ELF-1 (cell line): Measurements from ENCODE around the gene MALAT1.
A peak's percentile ranks its signal among the peaks of the same experiment; 100 is the strongest.

Source experiments
- DNase-seq: peaks from one replicate; pipeline ENCODE4 v3.0.0-alpha.2; 2016; ENCODE audit warnings: low read depth, low spot score

Gene MALAT1

DNA sequence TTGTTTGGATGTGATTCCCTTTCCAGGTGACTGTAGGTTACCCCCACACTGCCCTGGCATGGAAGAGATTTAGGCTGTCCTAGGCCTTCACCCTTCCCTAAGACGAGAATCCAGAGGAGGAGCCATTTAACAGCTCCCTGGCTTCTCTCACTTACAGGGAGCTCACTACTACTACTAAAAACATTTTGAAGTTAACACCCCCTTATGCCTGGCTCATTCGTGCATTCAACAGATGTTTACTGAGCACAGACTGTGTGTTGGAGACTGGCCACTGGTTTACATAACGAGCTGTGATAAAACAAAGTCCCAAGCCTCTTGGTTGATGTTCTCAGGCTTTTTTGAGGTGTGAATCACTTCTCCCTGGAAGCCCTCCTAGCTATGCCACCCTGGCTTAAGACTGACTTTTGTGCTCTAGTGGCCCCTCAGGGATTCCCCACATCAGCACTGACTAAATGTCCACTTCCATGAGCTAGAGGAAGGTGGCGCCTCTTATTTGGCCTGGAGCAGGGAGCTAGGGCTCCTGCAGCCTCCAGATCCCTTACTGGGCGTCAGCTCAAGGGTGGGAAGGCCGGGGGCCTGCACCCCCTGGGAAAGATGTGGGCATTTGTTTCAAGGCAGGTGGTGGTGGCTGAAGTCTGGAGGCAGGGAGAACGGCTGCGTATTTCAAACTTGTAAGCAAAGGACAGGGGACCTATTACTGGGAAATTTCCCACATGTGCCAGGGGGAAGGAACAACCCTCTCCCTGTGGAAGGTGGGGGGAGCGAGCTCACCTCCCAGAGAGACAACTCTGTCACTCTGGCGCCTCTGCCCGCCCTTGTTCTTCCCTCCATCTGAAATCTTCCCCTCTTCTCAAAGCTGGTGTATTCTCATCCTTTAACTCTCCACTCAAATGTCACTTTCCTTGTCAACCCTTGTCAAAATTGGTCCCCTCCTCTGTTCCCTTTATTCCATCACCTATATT, 19.4 kb upstream of the MALAT1 start:
- DNase-seq = peak; percentile 81

DNA sequence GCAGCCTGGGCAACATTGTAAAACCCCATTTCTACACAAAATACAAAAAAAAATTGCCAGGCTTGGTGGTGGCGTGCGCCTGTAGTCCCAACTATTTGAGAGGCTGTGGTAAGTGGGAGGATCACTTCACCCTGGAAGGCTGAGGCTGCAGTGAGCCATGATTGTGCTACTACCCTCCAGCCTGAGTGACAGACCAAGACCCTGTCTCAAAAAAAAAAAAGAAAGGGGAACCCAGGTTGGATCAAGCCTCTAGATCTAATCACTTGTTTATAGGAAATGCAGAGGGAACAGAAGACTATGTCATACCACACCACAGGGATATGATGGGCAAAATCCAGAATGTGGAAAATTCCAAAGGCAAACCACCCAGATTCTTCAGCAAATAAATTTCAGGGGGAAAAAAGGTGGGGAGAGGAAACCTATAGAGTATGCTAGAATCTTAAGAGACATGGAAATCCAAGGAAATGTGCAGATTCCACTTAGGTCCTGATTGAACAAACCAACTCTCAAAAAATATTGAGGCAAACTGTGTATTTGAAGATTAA, 16.5 kb upstream of the MALAT1 start:
- DNase-seq = no peak

DNA sequence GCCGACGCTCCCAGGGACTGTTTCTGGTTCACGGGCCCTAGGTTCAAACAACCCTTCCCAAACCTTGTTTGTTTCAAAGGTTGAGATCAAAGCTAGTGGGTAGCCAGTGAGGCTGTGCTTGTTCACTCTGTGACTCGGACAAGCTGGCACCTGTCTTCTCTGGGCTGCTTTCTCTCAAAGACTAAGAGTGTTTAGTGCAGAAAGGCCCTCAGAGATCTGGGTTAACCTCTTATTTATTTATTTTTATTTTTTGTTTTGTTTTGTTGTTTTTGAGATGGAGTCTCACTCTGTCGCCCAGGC, 13.0 kb upstream of the MALAT1 start:
- no peak for DNase-seq

DNA sequence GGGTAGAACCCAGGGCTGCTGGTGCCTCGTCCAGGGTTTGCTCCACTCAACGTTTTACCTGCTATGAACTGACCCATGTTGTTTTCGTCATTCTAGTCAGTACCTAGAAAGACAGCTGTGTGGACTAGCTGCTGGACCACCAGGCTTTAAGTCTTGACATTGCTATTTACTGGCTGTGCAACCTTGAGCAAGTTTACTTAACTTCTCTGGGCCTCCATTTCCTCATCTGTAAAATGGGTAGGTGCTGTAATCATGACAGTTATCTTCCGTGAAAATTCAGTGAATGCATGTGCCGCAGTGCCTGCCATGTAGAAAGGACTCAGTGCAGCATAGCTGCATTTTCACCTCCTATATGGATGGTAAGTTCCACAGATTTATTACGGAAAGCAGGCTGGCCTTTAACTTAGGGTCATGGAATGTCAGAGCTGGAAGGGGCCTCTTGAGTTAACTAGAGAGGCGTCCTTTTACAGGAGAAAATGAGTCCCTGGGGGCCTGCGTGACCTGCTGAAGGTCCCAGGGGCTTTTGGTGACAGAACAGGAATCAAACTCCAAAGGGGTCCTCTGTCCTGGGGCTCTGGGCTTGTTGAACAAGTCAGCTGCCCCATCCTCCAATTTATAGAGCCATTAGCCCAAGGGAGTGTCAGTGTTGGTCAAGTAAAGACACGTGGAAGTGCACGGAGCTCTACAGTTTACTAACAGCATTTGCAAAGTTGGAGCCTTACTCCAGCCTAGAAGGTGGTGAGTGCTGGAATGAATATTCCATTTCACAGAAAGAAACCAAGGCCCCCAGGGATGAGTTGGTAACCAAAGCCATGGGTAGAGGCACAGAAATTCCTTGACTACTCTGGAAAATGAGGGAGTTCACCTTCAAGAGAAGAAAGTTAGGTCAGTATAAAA, 12.0 kb upstream of the MALAT1 start:
- DNase-seq = peak; percentile 64

DNA sequence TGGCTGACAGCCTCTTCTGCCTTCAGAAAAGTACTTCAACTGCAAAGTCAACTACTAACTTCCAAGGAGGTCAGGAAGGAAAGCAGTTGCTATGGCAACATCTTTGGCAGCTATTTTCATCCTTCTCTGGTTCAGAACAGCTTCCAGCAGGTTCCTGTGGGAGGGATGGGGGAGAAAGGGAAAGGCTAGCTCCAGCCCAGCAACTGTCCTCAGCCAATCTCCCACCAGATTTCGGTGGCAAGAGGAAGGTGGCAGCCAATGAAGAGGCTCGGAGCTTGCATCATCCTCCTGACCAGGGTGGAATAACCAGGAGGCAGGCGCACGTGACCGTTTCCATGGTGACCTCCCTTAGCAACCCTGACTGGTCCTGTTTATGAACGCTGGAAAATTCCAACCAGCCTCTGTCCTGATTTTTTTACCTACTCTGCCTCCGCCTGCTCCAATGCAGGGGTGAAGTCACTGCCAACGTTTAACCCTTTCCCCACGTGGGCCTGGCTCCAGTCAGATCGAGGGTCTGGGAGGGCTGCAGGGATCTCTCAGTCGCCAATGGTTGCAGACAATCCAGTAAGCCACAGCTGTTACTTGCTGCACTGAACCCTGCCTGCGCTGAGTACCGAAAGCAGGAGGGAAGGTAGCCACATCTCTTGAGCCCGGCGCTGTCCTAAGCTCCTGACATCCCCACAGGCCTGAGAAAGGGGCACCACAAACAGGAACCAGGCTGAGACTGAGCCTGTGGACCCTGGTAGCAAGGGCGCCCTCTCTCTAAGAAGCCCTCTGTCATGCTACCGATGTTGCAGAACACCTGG, 11.2 kb upstream of the MALAT1 start:
- peak; percentile 100 for DNase-seq

DNA sequence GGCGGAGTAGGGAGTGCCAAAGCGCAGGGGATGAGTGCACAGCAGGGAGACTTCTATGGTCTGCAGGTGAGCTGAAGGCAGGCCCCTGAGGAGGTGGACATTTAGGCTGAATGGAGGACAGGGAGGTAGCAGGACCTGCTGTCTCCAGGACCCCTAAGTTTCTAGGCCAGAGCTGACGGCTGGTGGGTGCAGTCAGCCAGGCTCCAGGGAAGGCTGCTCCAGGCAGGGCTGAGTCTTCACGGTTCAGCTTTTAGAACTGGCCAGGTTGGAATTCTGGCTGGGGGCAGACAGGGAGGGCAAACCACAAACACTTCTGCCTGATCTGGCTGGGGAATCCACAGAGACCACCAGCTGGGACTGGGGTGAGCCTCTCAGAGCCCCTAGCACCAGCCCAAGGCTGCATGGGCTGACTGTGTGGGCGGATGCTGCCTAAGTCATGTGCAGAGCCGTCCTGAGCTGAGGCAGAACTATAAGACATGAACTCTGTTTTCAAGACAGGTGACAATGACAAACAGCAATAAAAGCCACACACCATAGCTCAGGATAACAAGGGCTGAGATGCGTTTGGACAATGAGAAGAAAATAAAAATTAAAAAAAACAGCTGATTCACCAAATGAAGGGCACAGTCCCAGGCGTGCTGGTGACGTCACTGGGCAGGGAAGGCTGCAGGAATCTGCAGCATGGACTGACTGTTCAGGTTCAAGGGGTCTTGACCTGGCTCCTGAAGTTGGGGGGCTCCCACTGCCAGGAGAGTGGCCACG, 10.4 kb upstream of the MALAT1 start:
- DNase-seq = peak; percentile 77

DNA sequence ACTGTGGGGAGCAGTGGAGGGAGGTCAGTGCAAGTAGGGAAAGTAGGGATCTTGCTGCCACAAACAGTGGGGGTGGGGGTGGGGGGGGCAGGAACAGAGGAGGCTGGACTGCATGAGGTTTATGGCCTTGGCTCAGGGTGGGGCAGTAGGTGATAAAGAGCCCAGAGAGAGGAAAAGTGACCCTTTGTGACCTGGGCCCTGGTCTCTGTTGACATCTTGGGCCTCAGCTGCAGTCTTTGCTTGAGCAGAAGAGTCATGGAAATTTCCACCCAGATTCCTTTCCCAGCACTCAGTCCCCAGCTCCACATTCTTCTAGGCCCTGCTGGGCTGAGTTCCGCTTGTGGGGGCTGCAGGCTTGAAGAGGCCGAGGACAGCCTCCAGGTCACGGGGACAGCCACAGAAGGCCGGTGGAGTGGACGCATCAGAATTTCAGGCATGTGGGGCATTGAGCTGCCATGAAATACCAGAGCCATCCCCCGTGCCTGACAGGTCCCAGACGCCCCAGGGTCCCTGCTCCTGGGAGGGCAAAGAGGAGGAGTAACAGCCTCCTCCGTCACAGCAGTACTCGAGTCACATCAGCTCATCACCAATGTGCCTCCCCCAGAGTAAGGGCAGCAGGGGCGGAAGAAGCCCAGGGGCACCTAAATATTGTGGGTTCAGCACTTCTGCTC, 9.7 kb upstream of the MALAT1 start:
- peak; percentile 98 for DNase-seq

DNA sequence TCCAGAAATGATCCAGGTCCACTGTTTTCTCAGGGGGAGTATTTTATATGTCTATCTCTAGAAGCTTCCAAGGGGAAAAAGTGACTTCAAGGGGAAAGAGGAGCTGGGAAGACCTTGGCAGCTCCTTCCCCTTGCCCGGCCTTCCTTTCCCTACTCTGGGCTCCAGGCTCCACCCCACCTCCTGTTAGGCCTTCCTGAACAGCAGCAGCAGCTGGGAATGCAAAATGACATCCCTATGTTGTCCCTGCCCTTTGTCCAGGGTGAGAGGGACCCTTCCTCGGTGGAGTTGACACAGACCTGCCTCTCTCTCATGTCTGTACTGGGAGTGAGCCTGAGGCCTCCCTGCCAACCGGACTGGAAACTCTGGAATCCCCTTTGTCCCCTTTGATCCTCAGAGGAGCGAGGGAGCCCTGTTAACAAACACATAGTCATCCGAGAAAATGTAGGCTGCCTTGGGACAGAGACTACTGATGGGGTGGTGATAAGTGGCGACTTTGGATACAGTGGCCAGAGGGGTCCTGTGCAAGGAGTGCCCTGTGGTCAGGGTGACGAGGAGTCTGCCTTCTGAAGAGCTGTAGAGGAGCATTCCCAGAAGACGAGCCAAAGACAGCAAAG, 9.0 kb upstream of the MALAT1 start:
- peak; percentile 92 for DNase-seq

DNA sequence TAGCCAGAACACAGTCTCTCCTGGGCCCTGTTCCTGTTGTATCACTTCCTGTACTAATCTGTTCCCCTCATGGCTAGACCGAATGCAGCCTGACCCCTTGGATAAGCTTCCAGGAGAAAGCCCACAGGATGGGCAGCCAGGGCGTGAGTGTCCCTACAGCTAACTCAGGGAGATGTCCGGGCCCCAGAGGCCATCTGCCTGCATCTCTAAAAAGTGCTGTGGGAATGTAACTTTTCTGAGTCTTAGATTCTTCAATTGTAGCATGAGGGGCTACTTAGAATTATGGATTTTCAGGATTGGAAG, 7.7 kb upstream of the MALAT1 start:
- no peak for DNase-seq

DNA sequence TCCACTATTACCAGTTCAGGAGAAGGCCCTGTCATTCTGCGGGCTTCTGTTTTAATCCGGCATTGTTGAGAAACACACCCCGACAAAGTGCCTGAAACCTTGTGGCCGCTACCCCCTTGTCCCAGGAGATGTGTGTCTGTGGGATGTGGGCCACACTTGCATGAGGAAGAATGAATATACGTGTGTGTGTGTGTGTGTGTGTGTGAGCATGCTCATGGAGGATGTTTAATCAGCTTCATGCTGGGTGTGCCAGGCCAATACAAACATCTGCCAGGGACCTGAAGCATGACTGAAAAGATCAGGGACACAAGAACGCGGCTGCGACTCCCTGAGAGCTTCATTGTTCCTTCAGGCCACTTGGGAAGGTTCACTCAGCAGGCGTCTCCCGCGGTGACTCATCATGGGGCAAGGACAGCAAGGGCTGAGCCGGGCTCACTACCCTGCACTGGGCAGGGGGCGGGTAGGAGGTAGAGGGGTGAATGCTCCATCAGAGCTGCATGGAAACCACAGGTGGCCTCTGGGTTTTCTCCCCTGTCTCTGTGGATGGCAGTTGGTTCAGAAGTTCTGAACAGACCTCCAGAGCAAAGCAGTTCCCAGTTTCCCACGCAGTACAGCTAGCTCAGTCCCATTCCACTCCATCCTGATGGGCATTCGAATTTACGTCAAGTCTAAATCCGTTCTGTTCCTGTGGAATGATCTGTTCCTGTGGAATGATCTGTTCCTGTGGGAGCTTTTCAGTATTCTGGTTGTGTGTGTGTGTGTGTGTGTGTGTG, 7.0 kb upstream of the MALAT1 start:
- DNase-seq = peak; percentile 79

DNA sequence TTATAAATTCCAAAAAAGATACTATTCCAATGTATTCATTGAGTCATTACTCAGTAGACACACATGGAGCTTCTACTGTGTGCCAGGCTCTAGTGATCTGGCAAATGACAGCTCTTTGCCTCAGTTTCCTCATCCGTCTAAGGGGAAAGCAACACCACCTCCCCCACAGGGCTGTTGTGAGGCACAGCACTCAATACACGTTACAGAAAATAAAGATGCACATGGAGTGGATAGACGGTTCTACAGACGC, 6.5 kb upstream of the MALAT1 start:
- no peak for DNase-seq

DNA sequence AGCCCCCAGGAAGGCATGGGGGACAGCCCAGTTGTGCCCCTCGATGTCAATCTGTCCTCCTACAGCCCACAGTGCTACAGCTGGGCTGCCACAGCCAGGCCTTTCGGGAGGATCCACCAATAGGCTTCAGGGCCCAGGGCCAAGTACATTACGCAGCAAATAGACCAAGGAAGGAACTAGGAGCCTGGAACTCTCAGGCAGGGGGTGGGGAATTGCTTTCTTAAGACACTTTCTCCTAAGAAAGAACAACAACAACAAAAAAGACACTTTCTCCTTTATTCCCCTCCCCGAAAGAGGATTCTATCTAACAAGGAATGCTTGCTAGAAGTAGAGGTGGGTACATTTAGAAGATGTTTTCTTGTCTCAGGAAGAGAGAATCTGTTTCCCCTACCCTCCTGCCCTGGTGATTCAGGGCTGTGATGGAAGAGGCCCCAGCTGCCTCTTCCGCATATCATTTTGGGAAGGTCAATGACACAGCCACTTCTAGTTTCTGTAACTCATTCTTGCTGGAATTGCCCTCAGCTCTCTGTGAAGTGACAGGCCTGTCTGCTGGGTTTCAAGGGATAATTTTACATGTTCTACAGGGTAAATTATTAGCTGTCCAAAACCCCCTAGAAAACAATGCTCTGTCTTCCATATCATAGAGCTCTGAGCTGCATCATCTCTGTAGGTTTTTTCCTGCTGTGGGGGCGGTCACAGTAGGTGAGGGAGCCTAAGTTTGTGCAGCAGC, 6.0 kb upstream of the MALAT1 start:
- no peak for DNase-seq

DNA sequence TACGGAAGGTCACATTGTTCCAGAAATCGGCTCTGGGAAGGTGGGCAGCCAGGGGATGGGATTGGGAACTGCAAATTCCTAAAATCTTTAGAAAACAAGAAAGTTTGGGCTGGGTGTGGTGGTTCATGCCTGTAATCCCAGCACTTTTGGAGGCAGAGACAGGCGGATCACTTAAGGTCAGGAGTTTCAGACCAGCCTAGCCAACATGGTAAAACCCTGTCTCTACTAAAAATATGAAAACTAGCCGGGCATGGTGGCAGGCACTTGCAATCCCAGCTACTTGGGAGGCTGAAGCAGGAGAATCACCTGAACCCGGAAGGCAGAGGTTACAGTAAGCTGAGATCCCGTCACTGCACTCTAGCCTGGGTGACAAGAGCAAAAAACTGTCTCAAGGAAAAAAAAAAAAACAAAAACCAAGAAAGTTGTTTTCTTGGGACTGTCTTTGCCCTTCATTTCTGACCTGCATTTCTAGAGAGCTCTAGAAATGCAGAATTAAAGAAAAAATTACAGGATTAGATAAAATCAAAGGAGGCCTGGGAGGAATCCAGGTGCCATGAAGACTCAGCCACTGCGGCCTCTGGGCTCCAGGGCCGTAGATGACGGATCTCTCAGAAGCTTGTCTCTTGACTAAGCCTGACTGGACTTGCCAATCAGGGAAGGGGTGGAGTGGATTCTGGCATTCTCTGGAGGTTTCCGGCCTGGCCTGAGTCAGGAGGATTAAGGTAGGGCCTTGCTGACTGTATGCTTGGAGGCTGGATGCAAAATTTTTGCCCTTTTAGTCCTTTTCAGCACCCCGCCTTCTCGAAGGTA, 5.3 kb upstream of the MALAT1 start:
- DNase-seq = peak; percentile 91

DNA sequence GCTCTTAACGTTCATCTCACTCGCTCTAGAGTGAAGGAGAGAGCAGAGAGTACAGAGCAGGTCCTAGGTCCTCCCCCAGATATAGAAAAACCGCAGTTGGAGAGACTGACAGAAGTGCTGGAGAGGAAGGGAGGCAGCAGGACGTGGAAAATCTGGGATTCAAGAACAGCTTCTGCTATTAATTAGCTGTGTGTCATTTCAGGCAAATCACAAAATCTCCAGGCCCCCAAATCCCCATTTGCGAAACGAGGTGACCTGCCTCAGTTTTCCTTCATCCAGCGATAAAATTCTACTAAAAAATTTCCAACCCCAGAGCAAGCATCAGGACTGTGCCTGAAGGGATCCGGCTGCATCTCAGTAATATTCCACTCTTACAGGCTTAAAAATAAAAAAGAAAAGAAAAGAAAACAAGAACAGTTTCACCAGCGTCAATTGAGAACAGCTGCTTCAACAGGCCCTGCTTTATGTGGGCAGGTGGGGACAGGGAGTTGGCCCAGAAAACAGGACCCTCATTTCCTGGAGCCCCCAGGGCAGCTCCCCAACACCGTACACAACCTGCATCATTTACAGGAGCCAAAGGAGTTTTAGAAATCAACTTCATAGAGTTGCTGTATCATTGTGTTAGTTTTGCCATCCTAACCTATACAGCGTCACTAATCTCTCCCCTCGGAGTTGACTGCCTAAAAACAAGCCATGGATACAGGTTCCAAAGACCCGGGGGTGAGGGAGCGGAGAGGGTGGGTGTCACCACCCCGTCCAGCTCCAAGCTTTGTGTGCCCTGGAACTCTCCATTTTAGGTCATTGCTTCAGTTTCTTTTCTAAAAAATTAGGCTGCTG, 2.3 kb upstream of the MALAT1 start:
- DNase-seq = no peak

DNA sequence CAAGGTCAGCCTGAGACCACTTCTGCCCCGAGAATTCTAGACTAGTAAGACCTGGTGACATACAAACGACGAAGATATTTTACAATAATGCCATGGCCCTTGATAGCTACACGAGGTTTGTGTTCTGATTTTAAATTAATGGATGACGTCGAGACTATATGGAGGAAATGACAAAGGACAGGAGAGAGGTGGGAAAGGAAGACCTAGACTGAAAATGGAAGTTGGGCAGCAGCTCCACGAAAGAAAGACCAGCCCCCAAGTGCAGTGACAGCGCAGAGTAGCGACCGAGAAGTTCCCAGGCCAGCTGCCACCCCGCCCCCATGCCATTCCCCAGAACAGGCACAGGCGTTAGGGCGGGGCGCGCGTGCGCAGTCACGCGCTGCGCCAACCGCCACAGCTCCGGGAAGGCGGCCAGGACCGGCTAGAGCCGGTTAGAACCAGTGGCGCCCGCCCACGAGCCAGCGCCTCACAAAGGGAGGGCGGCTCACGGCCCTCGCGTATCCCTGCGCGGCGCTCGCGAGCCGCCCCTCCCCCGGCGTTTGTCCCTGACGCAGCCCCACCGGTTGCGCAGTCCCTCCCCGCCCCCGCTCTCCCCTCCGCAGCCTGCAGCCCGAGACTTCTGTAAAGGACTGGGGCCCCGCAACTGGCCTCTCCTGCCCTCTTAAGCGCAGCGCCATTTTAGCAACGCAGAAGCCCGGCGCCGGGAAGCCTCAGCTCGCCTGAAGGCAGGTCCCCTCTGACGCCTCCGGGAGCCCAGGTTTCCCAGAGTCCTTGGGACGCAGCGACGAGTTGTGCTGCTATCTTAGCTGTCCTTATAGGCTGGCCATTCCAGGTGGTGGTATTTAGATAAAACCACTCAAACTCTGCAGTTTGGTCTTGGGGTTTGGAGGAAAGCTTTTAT, 1.5 kb upstream of the MALAT1 start:
- peak; percentile 100 for DNase-seq
